ENCODE results near the gene WFDC6. TPM values are rescaled to one million over a fixed set of nuclear protein-coding genes. Genes with fewer than 3 reads are reported as not detected.

WFDC6 gene
- not detected in 2 replicates for total RNA-seq

GRCh38 chr20:45539382-45539781, at the start of gene WFDC6:
Gene WFDC6 (minus strand): TSS chr20:45539482. CDS start chr20:45539407, 75 bp downstream.

GRCh38 chr20:45579184-45579583, 39.9 kb upstream of the WFDC6 start, which contains the start of gene WFDC8:
Gene WFDC8 (minus strand): TSS chr20:45579284. CDS start chr20:45579247, 37 bp downstream.

GRCh38 chr20:45547206-45547770, 8.0 kb upstream of the WFDC6 start, which contains the start of gene EPPIN:
Gene EPPIN (minus strand): TSS chr20:45547401. CDS start chr20:45547357, 44 bp downstream.

GRCh38 chr20:45515147-45515913, 24.0 kb downstream of the WFDC6 start, which contains the start of gene SPINT3:
Gene SPINT3 (minus strand): TSS chr20:45515622. CDS start chr20:45515608, 14 bp downstream.

Small RNAs within 50 kb of the gene (small RNA-seq; reads per million reads assigned to genes)
- gene AL031663.1 (not detected), gene HSPD1P21 (not detected), gene RNA5SP485 (not detected)

Other genes with a start within 250 kb of the WFDC6 start
- gene RBPJL, start 232.6 kb downstream of the WFDC6 start, total RNA-seq: not detected in 2 replicates
- not detected in 2 replicates for gene MATN4, start 231.2 kb downstream of the WFDC6 start, total RNA-seq
- 170 and 210 TPM in 2 replicates for gene SDC4, start 191.1 kb downstream of the WFDC6 start, total RNA-seq
- gene SYS1, start 176.3 kb downstream of the WFDC6 start, total RNA-seq: 32.5 and 33.3 TPM in 2 replicates
- not detected in 2 replicates for gene TP53TG5, start 161.2 kb downstream of the WFDC6 start, total RNA-seq
- gene DBNDD2, start 131.2 kb downstream of the WFDC6 start, total RNA-seq: 3.9 and 10.2 TPM in 2 replicates
- gene PIGT, start 123.3 kb downstream of the WFDC6 start, total RNA-seq: 51.0 and 63.4 TPM in 2 replicates
- not detected in 2 replicates for gene WFDC2, start 69.7 kb downstream of the WFDC6 start, total RNA-seq
- gene SPINT3, start 23.9 kb downstream of the WFDC6 start, total RNA-seq: not detected in 2 replicates
- gene EPPIN, start 7.9 kb upstream of the WFDC6 start, total RNA-seq: not detected in 2 replicates
- not detected in 2 replicates for gene WFDC8, start 39.8 kb upstream of the WFDC6 start, total RNA-seq
- not detected in 2 replicates for gene WFDC10A, start 90.3 kb upstream of the WFDC6 start, total RNA-seq
- gene WFDC9, start 91.8 kb upstream of the WFDC6 start, total RNA-seq: not detected in 2 replicates
- gene WFDC11, start 130.8 kb upstream of the WFDC6 start, total RNA-seq: not detected in 2 replicates
- gene WFDC13, start 162.6 kb upstream of the WFDC6 start, total RNA-seq: not detected in 2 replicates
- 0.32 TPM in 1 of 2 replicates, not detected in the other for gene WFDC10B, start 165.5 kb upstream of the WFDC6 start, total RNA-seq
- not detected in 2 replicates for gene SPINT4, start 182.9 kb upstream of the WFDC6 start, total RNA-seq